GM23338 (cell line): Measurements from ENCODE around the gene ADAD2. TPM values are rescaled to one million over a fixed set of nuclear protein-coding genes. Genes with fewer than 3 reads are reported as not detected.

Experiments used
- ATAC-seq: fragments of 200-7000 bp; cut with Tn5 transposase; 3 replicates; pipeline ENCODE4 v1.9.1; 2020
- DNase-seq: peaks from one replicate; pipeline ENCODE4 v3.0.0-alpha.2; 2015; ENCODE audit warnings: low spot score
- H2AFZ ChIP-seq: fragments of 200-600 bp; sonication (generic); 2 replicates; pipeline ENCODE4 v1.8.0; 2016; ENCODE audit warnings: antibody characterized with exemption, mild to moderate bottlenecking, moderate library complexity
- H3F3A ChIP-seq: fragments of 200-600 bp; sonication (generic); replicated peaks from 2 replicates; pipeline ENCODE4 v1.8.0; 2017; ENCODE audit warnings: antibody characterized with exemption, mixed run types, low read depth
- H3K27ac ChIP-seq: fragments of 200-600 bp; sonication (generic); 2 replicates; pipeline ENCODE4 v1.6.1; 2016; ENCODE audit warnings: low read depth
- H3K27me3 ChIP-seq: fragments of 200-600 bp; sonication (generic); 2 replicates; pipeline ENCODE4 v1.8.0; 2016; ENCODE audit warnings: mild to moderate bottlenecking, mixed run types, moderate library complexity; ENCODE audit not compliant: insufficient read depth
- H3K36me3 ChIP-seq: fragments of 200-600 bp; sonication (generic); 2 replicates; pipeline ENCODE4 v1.8.0; 2016; ENCODE audit warnings: mild to moderate bottlenecking; ENCODE audit not compliant: insufficient read depth
- H3K4me1 ChIP-seq: fragments of 200-600 bp; sonication (generic); 2 replicates; pipeline ENCODE4 v1.8.0; 2016; ENCODE audit warnings: mild to moderate bottlenecking, moderate library complexity; ENCODE audit not compliant: insufficient read depth
- H3K4me2 ChIP-seq: fragments of 200-600 bp; sonication (generic); 2 replicates; pipeline ENCODE4 v1.7.1; 2017; ENCODE audit warnings: mixed run types
- H3K4me3 ChIP-seq: fragments of 200-600 bp; sonication (generic); 2 replicates; pipeline ENCODE4 v1.6.1; 2016; ENCODE audit warnings: mixed run types
- H3K79me2 ChIP-seq: fragments of 200-600 bp; sonication (generic); replicated peaks from 2 replicates; pipeline ENCODE4 v1.8.0; 2017; ENCODE audit warnings: mild to moderate bottlenecking; ENCODE audit not compliant: insufficient read depth
- H3K9me2 ChIP-seq: fragments of 200-600 bp; sonication (generic); 2 replicates; pipeline ENCODE4 v1.8.0; 2017; ENCODE audit not compliant: insufficient read depth
- H4K20me1 ChIP-seq: fragments of 200-600 bp; sonication (generic); replicated peaks from 2 replicates; pipeline ENCODE4 v1.8.0; 2017; ENCODE audit warnings: mild to moderate bottlenecking; ENCODE audit not compliant: insufficient read depth
- H3K27ac Mint-ChIP-seq: 2 replicates; pipeline ENCODE4 v1.8.0; 2020; ENCODE audit warnings: inconsistent platforms, mild to moderate bottlenecking, moderate library complexity, mixed read lengths
- H3K27me3 Mint-ChIP-seq: 3 replicates; pipeline ENCODE4 v1.8.0; 2022; ENCODE audit warnings: low read depth, mild to moderate bottlenecking, moderate library complexity, mixed read lengths, inconsistent platforms; ENCODE audit not compliant: insufficient read depth, poor library complexity
- H3K36me3 Mint-ChIP-seq: 3 replicates; pipeline ENCODE4 v1.8.0; 2021; ENCODE audit warnings: low read depth, mild to moderate bottlenecking, inconsistent platforms, moderate library complexity, mixed read lengths
- H3K4me1 Mint-ChIP-seq: 3 replicates; pipeline ENCODE4 v1.8.0; 2020; ENCODE audit warnings: mild to moderate bottlenecking, inconsistent platforms, mixed read lengths
- H3K4me3 Mint-ChIP-seq: 3 replicates; pipeline ENCODE4 v1.8.0; 2021; ENCODE audit warnings: moderate library complexity, mild to moderate bottlenecking, inconsistent platforms, mixed read lengths
- H3K9me3 Mint-ChIP-seq: 3 replicates; pipeline ENCODE4 v1.8.0; 2020; ENCODE audit warnings: moderate library complexity, mild to moderate bottlenecking, inconsistent platforms, mixed read lengths
- CREB1 ChIP-seq: fragments of 250-450 bp; sonication (Bioruptor Pico); IDR thresholded peaks from 2 replicates; pipeline ENCODE4 v1.5.0; 2020; ENCODE audit warnings: low read depth, mild to moderate bottlenecking, moderate library complexity
- EZH2phosphoT487 ChIP-seq: fragments of 200-600 bp; sonication (generic); IDR thresholded peaks from one replicate; pipeline ENCODE4 v1.8.1; 2018; ENCODE audit warnings: antibody characterized with exemption; ENCODE audit not compliant: unreplicated experiment
- NANOG ChIP-seq: IDR thresholded peaks from 2 replicates; pipeline ENCODE4 v1.6.1; 2016; ENCODE audit warnings: antibody characterized with exemption, borderline replicate concordance
- POLR2AphosphoS5 ChIP-seq: IDR thresholded peaks from 2 replicates; pipeline ENCODE4 v1.6.1; 2016; ENCODE audit warnings: antibody characterized with exemption, low read depth
- REST ChIP-seq: IDR thresholded peaks from one replicate; pipeline ENCODE4 v1.6.1; 2018; ENCODE audit warnings: antibody characterized with exemption; ENCODE audit not compliant: unreplicated experiment
- ZNF462 ChIP-seq: fragments of 250-450 bp; sonication (Bioruptor Pico); IDR thresholded peaks from 2 replicates; pipeline ENCODE4 v1.5.0; 2020; ENCODE audit warnings: mild to moderate bottlenecking, moderate library complexity
- polyA plus RNA-seq: library from polyadenylated mRNA; unstranded; fragments of >200 nt; fragmentation: Nextera tagmentation; extraction: Ambion mirVana; gene quantifications from 2 replicates; pipeline ENCODE4 v1.2.1, GENCODE V29; 2016
- total RNA-seq: library from RNA; depleted of rRNA; stranded (reverse); fragments of >200 nt; shearing (Covaris generic); gene quantifications from 2 replicates; pipeline ENCODE4 v1.2.3, GENCODE V29; 2014
- TF ChIP-seq, protein P1 (sequence below): IDR thresholded peaks from 2 replicates; pipeline ENCODE4 v1.6.1; 2016; ENCODE audit warnings: antibody characterized with exemption
- TF ChIP-seq, protein P2 (sequence below), 2 experiments: fragments of 200-600 bp in 1 of 2; sonication (generic) in 1 of 2; conservative IDR thresholded peaks; 2 replicates each; pipeline versions ENCODE4 v1.5.1 to v1.6.1; 2016 to 2017; ENCODE audit warnings: antibody characterized with exemption in 2 of 2, low read depth in 2 of 2, mild to moderate bottlenecking in 2 of 2, moderate library complexity in 1 of 2

ADAD2 gene
- total and polyA plus RNA-seq, 2 experiments from 2014 or later, result 1.6 to 4.5 TPM

GRCh38 chr16:84159800-84160199, 31.2 kb upstream of the ADAD2 start (continued):
- TF ChIP-seq, protein P1, sequence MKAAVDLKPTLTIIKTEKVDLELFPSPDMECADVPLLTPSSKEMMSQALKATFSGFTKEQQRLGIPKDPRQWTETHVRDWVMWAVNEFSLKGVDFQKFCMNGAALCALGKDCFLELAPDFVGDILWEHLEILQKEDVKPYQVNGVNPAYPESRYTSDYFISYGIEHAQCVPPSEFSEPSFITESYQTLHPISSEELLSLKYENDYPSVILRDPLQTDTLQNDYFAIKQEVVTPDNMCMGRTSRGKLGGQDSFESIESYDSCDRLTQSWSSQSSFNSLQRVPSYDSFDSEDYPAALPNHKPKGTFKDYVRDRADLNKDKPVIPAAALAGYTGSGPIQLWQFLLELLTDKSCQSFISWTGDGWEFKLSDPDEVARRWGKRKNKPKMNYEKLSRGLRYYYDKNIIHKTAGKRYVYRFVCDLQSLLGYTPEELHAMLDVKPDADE, result no peak
- no peak for TF ChIP-seq CREB1 (CRISPR knock-in tag)

- H3K4me1 ChIP-seq, result no peaks in the 10 kb centered on the region
- H2AFZ ChIP-seq, result no peak overlapping the region
- DNase-seq (no peak), ATAC-seq (peak; percentile 30; the same call in 2 of the 3 replicates)
- no peak overlapping the region for H3K4me2 ChIP-seq
- Mint-ChIP-seq H3K27ac (no peak overlapping the region), H3K4me1 (peaks cover 2% of the 10 kb centered on the region; the same call in 1 of the 3 replicates), H3K9me3 (no peaks in the 10 kb centered on the region), H3K27me3 (peaks cover 2% of the 10 kb centered on the region), H3K4me3 (no peak overlapping the region), H3K36me3 (no peaks in the 10 kb centered on the region; the same call in 2 of the 3 replicates)
- no peak overlapping the region for H3K4me3 ChIP-seq
- H4K20me1 ChIP-seq, result no peaks in the 10 kb centered on the region
- H3K9me2 ChIP-seq, result no peaks in the 10 kb centered on the region
- H3K79me2 ChIP-seq, result no peaks in the 10 kb centered on the region
- no peaks in the 10 kb centered on the region for H3K27me3 ChIP-seq
- no peak for TF ChIP-seq REST
- TF ChIP-seq ZNF462 (CRISPR knock-in tag), result no peak
- TF ChIP-seq, protein P2, sequence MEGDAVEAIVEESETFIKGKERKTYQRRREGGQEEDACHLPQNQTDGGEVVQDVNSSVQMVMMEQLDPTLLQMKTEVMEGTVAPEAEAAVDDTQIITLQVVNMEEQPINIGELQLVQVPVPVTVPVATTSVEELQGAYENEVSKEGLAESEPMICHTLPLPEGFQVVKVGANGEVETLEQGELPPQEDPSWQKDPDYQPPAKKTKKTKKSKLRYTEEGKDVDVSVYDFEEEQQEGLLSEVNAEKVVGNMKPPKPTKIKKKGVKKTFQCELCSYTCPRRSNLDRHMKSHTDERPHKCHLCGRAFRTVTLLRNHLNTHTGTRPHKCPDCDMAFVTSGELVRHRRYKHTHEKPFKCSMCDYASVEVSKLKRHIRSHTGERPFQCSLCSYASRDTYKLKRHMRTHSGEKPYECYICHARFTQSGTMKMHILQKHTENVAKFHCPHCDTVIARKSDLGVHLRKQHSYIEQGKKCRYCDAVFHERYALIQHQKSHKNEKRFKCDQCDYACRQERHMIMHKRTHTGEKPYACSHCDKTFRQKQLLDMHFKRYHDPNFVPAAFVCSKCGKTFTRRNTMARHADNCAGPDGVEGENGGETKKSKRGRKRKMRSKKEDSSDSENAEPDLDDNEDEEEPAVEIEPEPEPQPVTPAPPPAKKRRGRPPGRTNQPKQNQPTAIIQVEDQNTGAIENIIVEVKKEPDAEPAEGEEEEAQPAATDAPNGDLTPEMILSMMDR (conservative IDR thresholded peaks at IDR 0.05; ENCODE audit: low read depth in 2 of 2), result no peak
- no peak for TF ChIP-seq EZH2phosphoT487
- no peak for TF ChIP-seq POLR2AphosphoS5
- TF ChIP-seq NANOG, result no peak
- no peaks in the 10 kb centered on the region for H3K36me3 ChIP-seq
- H3F3A ChIP-seq, result no peaks in the 10 kb centered on the region
- H3K27ac ChIP-seq, result no peak overlapping the region
Observed at GRCh38 chr16:84161037-84161436, 29.9 kb upstream of the ADAD2 start.
